ENCODE results near the gene OAT.

Gene OAT

GRCh38 chr10:124394583-124394982, 24.1 kb downstream of the OAT start:
- no peak overlapping the region for H3K27ac ChIP-seq
- DNase-seq (ENCODE audit: low spot score): peak; percentile 78
- CTCF ChIA-PET: interaction anchor here (0.6 to 8.0 kb wide), 4 partner anchors 14 to 399 kb away, joined by 3 to 106 read pairs (median 4); no protein-coding TSS in a partner anchor
- POLR2A ChIA-PET (ENCODE audit: low non-redundant PET): no interaction called here
- TF ChIP-seq, protein P1, sequence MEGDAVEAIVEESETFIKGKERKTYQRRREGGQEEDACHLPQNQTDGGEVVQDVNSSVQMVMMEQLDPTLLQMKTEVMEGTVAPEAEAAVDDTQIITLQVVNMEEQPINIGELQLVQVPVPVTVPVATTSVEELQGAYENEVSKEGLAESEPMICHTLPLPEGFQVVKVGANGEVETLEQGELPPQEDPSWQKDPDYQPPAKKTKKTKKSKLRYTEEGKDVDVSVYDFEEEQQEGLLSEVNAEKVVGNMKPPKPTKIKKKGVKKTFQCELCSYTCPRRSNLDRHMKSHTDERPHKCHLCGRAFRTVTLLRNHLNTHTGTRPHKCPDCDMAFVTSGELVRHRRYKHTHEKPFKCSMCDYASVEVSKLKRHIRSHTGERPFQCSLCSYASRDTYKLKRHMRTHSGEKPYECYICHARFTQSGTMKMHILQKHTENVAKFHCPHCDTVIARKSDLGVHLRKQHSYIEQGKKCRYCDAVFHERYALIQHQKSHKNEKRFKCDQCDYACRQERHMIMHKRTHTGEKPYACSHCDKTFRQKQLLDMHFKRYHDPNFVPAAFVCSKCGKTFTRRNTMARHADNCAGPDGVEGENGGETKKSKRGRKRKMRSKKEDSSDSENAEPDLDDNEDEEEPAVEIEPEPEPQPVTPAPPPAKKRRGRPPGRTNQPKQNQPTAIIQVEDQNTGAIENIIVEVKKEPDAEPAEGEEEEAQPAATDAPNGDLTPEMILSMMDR (conservative IDR thresholded peaks at IDR 0.05; ENCODE audit: low read depth): no peak

DNA sequence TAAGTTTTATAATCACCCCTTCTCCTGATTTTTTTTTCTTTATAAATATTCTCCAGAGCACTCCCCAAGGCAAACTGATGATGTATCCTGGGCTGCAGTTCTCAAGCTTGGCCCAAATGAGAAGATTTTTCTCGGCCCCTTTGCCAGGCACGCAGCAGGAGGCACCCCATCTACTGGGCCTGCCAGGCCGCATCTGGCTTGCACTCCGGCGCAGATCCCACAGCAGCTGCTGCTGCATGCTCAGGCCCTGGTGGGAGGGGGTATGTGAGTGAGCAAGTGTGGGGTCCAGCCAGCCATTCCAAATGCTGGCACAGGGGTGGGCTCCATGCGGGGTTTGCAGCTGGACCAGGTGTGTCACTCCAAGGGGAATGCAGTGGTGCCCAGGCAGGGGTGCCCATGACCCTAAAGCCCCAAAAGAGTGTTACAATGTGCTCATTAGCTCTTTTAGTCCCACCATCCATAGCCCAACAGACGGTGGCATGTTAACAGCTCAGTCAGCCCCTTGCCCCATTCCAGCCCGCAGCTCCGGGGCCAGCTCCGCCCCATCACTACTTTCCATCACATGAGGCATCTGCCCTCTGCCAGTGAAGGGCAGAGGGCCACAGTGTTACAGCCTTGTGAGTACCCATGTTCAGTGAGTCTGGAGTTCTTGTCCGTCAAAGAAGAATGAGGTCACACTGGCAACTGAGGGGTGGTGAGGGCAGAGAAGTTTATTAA, 25.9 kb downstream of the OAT start:
- DNase-seq (ENCODE audit: low spot score): no peak
- no peak overlapping the region for H3K27ac ChIP-seq
- POLR2A ChIA-PET (ENCODE audit: low non-redundant PET): no interaction called here
- CTCF ChIA-PET: interaction anchor here (0.5 to 8.0 kb wide), 6 partner anchors 11 to 800 kb away, joined by 3 to 106 read pairs (median 6); no protein-coding TSS in a partner anchor
- TF ChIP-seq, protein P1 (conservative IDR thresholded peaks at IDR 0.05; ENCODE audit: low read depth): no peak

- ChIA-PET POLR2A (ENCODE audit: low non-redundant PET) (no interaction called here), CTCF (interaction anchor here (0.6 to 8.0 kb wide), 8 partner anchors 11 to 808 kb away, joined by 3 to 106 read pairs (median 4); no protein-coding TSS in a partner anchor)
Measured at GRCh38 chr10:124390471-124391187, 28.1 kb downstream of the OAT start.

DNA sequence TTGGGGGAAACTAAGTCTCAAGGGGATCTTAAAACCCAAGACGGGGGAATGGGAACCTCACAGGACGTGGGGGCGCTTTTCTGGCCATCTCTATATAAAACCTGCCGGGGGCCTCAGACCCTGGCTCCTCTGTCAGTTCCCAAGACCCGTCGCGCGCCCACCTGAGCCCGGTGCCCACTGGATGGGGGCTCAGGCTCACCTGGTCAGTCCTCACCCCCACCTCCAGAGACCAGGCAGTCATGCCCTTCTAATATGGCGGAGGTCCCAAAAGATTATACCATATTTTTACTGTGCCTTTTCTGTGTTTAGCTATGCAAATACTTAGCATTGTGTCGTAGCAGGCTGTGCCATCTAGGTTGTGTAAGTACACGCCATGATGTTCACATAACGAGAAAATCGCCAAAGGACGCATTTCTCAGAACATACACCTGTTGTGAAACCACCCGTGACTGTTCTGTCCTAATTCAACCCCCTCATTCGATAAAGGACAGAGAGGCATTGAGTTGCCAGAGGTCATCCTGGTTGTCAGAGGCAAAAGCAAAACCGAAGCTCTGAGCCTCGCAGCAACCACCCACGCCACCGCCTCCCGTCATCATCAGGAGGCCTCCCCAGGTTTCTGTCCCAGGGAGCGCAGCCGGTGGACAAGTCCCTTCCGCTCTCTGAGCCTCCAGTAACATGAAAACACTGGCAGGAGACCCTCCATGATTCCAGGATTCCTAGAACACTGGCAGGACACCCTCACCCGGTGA, 28.9 kb downstream of the OAT start:
- no peak for DNase-seq (ENCODE audit: low spot score)
- H3K27ac ChIP-seq: peak overlapping the region; percentile 69

More at GRCh38 chr10:124390471-124391187, 28.1 kb downstream of the OAT start:
- no peak overlapping the region for H3K27ac ChIP-seq
- no peak for DNase-seq (ENCODE audit: low spot score)
- TF ChIP-seq, protein P1 (conservative IDR thresholded peaks at IDR 0.05; ENCODE audit: low read depth): no peak

DNA sequence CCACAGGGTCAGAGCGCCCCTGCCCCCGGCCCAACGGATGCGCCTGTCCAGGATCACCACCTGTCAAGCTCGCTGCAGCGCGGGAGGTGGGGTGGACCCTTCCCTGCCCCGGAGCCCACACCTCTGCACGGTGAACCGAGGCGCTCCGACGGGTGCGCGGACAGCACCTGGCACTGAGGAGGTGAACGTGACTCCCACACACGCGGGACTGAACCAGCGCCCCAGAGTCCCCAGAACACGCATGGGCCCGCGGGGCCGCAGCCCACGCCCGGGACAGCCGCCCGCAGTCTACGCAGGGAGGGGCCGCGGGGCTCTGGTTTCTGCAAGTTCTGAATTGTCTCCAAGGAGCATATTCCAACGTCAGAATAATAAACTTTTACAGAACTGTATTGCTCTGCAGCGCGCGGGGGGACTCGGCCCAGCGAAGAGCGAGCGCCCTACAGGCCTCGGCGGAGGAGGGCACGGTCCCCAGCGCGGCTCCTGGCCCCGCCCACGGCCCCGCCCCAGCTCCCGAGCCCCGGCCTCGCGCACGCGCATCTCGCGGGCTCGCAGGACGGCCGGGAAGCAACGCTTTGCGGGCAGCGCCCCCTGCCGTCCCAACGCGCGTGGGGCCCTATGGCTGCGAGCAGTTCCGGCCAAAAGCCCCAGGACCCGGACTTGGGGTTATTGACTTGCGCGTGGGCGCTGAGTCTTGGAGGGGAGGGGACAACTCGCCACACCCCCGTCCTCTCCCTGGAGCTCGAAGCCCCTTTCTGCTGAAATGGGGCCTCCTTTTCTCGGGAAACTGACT, 29.7 kb downstream of the OAT start:
- H3K27ac ChIP-seq: peak overlapping the region; percentile 69
- POLR2A ChIA-PET (ENCODE audit: low non-redundant PET): no interaction called here

More for the DNA sequence above, 28.9 kb downstream of the OAT start:
- ChIA-PET CTCF (interaction anchor here (0.5 to 8.0 kb wide), 18 partner anchors 9 to 412 kb away, joined by 3 to 106 read pairs (median 3); partner anchors contain the start of gene CHST15), POLR2A (ENCODE audit: low non-redundant PET) (no interaction called here)
- TF ChIP-seq, protein P1 (conservative IDR thresholded peaks at IDR 0.05; ENCODE audit: low read depth): no peak; the same call in none of the 2 replicates

More for the DNA sequence above, 29.7 kb downstream of the OAT start:
- CTCF ChIA-PET: interaction anchor here (0.6 to 8.0 kb wide), 30 partner anchors 9 to 1286 kb away, joined by 3 to 106 read pairs (median 4); partner anchors contain the start of gene CHST15
- TF ChIP-seq, protein P1 (conservative IDR thresholded peaks at IDR 0.05; ENCODE audit: low read depth): peak; percentile 92
- DNase-seq (ENCODE audit: low spot score): peak; percentile 98

All from RWPE1 (cell line).